GM21723 (cell line): Measurements from ENCODE around the gene C5AR1.
"Not testable (repeated sequence)": the region's sequence is repeated elsewhere in the genome, so short reads cannot be mapped to it uniquely, and the experiment has no call there.

Experiments used
- ATAC-seq: cut with Tn5 transposase; IDR thresholded peaks from one replicate; pipeline ENCODE4 v1.9.1; 2021; ENCODE audit warnings: mild to moderate bottlenecking, moderate library complexity; ENCODE audit not compliant: unreplicated experiment

Gene C5AR1

GRCh38 chr19:47362321-47362720 lies 52.7 kb downstream of the C5AR1 start:
- no peak for ATAC-seq

- no peak for ATAC-seq
These were observed 54.3 kb downstream of the C5AR1 start for GRCh38 chr19:47363758-47364531.

- not testable (repeated sequence) for ATAC-seq
These were observed 55.8 kb downstream of the C5AR1 start for GRCh38 chr19:47365455-47365854.

GRCh38 chr19:47370045-47370611 lies 60.5 kb downstream of the C5AR1 start:
- no peak for ATAC-seq

- ATAC-seq, result no peak
These were observed 61.6 kb downstream of the C5AR1 start for GRCh38 chr19:47371261-47371660.
